Stimulated activated CD8-positive, alpha-beta memory T cell treated with anti-CD3 and anti-CD28 coated beads, Interleukin-15, amount 100 ng/mL, for 48 hours (primary cell): Measurements from ENCODE around the gene CYYR1.

ENCODE experiments used
- DNase-seq, 2 donors: peaks; one replicate each; pipeline ENCODE4 v3.0.0-alpha.2; 2020; ENCODE audit warnings: low read depth in 2 of 2

The CYYR1 gene

DNA sequence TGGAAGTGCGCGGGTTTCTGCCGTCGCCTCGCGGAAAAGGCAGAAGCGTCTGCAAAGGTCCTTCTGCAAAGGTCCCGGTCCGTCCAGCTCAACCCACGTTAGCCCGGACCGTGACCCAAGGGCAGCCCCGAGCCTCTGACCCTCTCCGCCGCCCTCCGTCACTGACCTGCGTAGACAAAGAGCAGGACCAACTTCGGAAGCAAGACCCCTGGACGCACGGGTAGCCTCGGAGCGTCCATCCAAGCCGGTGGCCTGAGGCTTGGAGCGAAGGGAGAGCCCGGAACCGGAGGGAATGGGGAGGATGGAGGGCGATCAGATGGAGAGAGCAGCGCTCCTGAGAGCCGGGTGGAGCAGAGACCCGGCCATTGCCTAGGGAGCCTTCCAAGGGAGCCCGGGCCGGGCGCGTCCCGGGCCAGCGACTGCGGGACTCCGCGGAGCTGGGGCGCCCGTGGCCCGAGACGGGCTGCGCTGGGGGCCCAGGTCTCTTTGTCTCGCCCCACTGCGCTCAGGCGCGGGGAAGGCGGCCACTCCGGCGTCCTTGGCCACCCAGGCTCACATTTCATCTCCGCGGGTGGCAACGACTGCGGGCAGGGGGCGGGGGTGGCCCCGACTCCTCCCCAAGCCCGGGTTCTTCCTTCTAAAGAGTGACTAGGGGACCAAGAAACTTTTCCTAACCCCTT lies at the start of gene CYYR1:
CYYR1 (minus strand) TSS at position 585 of the 680 bp plus-strand sequence; CDS start at position 239, 346 bp downstream.
- no peak for DNase-seq

DNA sequence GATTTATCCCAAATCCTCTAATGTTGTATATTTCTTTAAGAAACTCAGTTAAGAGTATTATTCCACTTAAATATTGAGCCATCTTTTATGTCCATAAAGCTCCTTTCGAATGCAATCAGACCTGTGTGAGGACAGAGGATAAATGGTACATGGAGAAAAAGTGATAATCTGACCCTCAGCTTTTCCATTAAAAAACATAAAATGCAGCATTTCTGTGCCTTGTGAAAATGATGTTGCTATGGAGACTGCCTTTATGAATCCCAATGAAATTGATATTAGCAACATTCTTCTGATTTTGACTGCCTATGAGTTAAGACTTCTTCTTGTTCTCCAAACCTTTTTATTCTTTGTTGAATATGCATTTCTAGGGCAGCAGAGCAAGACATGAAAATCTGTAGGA lies 44.1 kb upstream of the CYYR1 start:
- no peak for DNase-seq

DNA sequence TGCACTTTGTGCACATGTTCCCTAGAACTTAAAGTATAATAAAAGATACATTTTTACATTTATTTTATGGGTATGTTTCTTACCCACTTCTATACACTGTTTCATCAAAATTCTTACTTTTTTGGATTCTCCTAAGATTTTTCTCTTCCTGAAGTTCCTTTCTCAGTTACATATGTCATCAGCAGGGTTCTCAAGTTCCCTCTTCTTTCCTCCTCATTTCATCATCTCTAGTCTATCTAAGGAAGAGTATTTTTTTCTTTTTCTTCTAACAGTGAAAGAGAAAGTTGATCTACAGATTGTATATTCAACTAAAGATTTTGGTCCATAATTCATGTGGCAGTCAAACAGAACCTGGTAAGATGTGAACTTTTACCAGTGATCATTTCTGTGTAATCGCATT lies 41.2 kb upstream of the CYYR1 start:
- DNase-seq, result no peak

DNA sequence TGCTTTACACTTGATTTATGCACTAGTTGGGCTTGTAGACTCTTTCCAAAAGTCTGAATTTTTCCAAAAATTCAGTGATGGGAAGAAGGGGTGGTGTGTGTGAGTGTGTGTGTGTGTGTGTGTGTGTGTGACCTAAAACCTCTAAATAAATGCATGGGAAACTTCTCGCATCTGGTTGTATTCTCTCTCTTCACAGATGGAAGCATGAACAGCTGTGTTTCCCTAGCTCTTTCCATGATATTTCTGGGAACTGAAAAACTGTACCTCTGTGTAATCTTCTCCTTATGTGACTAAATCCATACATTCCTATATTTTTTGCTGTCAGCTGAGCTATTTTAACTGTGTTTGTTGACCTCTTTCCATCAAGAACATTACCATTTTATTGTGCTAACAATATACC lies 26.2 kb upstream of the CYYR1 start:
- no peak for DNase-seq

DNA sequence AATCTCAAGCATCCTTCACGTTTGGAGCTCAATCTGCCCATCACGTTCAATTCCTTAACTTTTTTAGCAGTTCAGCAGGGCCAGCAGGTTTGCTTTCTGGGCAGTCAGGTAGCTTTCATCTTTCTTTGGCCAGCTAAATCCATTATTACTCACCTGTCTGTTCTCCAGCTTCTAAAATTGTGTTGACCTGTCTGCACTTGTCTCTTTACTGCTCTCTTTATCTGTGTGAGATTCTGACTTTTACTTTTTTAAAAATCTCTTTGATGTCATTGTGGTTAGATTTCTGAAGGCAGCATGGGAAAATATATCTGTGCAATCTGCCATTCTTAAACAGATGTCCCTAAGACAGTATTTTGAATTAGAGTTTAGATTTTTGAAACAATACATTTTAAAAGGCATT lies 24.9 kb upstream of the CYYR1 start:
- DNase-seq, result no peak

DNA sequence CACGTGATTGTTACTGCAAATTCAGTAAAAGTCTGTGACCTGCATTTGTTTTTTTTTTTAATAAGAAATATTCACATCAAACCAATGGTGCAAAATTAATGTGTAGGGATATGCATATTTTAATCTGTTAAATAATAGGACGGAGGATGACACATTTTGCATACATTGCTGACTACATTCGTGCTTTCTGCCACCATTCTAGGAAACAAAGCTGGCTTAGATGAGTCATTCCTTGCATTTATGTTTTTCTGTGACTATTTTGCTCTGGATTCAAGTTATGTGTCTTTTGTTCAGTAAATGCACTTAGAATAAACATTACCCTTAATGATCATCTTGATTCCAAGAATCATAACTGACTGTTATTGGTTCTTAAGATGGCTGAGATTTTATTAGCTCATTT lies 23.9 kb upstream of the CYYR1 start:
- DNase-seq, result no peak

DNA sequence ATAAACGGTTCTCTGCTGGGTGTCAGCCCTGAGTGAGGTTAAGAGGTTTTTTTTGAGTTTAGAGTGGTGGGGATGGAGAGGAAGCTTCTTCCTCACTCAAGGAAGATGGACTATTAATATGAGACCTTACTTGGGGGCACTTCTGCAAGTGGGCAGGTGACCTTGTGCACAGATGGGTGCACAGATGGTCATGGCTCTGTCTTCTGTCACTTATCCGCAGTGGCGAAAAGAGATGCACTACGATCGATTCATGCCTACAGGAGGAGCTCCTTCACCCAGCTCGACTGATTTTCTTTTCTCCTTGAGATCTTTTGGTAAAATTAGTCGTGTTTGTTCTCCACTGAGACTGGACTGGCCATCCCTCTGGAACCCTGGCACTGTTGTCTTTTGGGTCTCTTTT lies 22.9 kb upstream of the CYYR1 start:
- DNase-seq, result no peak

DNA sequence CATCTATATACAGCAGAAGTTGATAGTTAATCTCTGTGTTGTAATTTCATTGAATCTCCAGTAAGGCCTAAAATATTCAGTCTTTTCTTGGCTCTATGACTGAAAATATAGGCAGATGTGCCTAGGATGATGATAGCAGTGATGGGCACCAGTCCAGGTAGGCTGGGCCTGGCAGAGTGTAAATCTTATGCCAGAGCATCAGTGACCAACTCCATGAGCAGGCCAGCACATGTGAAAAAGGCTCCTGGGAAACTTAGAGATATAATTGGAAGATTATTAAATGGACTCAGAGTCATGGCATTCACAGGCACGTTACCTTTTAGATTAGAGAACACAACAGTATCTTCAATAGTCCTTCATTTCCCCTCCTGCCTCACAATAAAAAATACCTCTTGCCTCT lies 20.7 kb upstream of the CYYR1 start:
- no peak for DNase-seq

DNA sequence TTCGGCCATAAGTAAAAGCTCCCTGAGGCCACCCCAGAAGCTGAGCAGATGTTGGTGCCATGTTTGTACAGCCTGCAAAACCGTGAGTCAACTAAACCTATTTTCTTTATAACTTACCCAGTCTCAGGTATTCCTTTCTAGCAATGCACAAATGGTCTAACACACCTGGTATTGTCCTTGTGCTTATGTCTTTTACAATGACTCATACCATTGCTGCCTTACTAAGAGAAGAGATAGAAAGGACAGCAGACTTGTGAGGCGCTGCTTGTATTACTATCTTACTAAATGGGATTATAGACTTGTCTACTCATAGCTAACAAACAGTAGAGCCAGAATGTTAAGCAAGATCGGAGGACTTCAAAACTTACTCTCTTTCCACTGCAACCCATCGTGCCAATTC lies 18.5 kb upstream of the CYYR1 start:
- DNase-seq, result no peak

DNA sequence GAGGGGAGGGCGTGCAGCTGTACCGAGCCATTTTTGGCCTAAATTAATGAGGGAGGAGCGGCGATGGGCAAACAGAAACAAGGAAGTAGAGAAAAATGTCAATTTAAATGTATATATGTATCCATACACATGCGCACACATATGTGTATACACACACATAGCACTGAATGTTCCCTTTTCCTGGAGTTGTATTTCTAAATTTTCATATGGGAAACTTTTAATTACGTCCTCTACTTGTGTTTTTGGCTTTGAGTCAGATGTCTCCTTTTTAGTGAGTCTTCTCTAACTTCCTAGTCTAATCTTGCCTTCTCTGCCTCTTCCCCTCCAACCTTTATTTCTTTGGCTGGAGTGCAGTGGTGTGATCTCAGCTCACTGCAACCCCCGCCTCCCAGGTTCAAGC lies 15.4 kb upstream of the CYYR1 start:
- DNase-seq, result no peak

DNA sequence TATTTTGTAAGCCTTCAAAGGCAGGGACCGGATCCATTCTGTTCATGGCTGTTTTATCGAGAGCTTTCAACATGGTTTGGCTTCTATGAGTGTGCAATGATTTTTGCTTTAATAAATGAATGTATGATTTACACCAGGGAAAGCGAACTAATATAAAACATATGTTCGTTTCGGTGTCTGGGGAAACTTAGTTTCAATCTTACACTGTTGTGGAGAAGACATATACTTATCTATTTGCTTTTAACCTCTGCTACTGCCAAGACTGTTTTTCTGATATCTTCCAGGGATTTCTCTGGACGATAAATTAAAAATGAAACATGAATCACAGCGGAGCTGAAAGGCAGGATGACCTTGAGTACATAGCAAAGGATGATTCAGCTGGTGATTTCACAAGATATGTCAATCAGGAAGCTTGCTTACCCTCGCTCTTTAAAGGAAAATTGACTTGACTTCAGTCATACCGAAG lies 14.7 kb upstream of the CYYR1 start:
- no peak for DNase-seq

DNA sequence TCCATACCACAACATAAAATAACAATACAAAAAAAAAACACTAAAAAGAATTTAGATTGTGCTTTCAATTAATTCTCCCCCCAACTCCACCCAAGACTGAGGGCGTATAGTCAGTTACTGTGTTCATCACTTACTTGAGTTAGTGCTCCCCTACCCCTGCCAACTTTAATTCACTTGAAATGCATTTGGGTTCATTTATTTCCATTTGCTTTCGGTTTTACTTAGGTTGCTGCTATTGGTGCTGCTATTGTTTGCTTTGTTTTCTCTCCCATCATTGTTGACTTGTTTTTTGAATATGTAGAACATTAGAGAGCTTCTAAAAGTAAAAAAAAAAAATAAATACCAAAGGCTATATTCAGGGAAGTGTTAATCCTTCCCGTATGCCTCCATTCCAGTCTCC lies 10.7 kb upstream of the CYYR1 start:
- DNase-seq, result no peak

DNA sequence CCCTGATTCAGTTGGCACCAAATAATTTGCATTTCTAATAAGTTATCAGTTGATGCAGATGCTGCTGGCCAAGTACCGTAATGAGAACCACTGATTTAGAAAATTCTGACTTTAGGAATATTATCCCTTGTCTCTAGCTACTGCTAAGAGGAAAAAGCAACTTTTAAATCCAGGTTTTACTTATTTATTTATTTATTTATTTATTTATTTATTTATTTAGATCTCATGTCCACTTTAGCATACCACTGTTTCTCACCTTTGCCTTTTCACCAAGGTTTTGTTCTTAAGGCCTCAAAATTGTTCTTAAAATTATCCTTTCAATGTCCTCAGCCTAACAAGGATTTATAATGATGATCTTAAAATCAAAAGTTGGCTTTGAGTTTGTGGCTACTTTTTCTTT lies 8.7 kb upstream of the CYYR1 start:
- DNase-seq, result no peak

DNA sequence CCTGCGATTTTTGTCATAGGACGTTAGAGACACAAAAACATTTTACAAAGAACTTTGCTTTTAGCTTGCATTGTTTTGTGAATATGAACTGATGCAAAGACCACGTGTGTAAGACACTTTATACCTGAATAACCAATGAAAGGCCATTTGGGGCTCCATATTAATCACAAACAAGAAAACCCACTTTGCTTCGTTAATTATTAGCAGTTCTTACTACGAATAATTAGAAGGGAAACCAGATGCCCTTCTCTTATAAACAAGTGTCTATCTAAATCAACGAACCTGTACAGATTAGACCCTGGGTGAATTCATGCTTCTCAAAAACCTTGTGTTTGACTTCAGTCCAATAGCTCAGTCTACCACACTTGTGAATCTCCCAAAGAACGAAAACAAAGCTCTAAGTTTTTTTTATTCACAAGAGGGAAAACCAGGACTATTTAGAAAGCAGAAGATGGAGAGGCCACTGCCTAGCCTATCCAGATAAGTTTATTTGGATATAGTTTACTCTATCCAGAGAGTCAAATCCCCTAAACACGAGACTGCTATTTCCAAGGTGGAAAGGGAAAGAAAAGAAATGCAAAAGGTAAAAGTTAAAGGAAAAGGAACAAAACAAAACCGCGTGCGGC lies 897 bp downstream of the CYYR1 start:
- no peak for DNase-seq

DNA sequence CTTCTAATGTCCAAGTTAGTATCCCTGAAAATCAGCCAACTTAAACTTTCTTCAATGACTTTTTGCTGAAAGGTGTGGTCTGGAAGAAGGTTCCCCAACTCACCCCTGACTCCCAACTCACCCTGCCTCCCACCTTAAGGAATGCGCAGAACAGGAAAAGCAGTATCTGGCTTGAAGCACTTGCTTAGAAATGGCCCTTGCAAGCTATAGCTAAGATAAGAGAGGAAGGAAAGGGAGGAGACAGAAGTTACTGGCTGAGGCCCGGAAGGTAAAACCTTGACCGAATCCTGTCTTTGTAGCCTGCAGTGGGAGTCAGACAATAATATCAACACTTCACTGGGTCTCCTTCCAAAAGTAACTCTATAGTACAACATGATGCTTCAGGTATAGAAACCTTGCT lies 2.9 kb downstream of the CYYR1 start:
- DNase-seq, result no peak

DNA sequence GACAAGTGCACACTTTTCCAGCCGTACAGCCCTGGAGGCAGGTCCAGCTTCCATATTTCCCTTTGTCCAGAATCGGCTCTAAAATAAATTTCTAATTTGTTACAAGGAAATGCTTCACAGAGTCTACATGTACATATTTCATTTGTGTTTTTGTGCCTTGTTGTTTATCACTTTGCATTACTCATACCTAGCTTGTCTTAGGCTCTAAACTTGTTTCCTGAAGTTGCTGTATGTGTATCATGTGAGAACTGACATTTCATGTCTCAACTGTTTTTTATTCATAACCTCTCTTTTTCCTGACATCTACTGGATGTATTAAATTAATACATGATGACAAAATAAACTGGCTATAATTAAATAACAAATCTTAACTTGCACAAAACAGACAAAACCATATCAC lies 7.5 kb downstream of the CYYR1 start:
- no peak for DNase-seq

DNA sequence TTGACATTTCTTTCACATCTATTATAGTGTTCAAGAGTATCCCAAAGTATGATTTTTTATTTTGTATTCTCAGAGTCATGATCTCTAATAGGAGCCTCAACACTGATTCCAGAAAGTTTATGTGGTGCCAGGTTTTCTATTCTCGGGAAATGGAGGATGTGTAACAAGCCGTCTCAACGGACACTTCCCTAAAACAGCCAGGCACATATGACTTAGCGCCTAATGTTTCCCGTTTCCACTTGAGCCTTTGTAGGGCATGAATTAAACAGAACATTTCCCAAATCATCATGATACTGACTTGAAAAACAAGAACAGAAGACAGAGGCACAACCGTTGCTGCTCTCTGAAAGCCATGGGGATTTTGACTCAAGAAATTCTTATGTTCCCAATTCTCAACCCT lies 8.0 kb downstream of the CYYR1 start:
- DNase-seq, result no peak

DNA sequence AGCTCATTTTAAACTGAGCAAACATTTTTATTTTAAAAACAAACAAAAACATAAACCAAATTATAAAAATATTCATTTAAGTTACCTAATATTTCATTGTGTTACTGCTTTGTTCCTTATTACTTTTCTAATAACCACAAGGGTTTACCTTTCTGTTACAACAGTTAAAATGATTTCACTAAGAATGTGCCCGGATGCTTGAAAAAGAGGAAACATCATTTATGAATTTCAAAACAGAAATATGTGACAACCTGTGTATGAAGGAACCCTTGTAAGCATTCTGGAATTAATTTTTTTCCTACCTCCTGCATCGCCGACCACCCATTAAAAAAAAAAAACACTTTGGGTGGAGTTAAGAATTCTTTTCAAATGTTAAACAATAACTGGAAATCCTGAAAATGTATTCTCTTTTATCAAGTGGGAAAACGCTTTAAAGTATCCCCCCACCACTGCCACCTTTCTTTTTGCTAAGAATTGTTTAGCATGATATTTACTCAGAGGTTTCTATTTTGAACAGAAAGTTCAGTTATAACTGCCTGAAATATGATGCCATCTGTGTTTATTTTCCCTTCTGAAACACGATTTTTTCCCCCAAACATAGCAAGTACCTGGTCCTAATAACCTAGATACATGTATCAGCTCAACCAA lies 9.1 kb downstream of the CYYR1 start:
- DNase-seq, result no peak

DNA sequence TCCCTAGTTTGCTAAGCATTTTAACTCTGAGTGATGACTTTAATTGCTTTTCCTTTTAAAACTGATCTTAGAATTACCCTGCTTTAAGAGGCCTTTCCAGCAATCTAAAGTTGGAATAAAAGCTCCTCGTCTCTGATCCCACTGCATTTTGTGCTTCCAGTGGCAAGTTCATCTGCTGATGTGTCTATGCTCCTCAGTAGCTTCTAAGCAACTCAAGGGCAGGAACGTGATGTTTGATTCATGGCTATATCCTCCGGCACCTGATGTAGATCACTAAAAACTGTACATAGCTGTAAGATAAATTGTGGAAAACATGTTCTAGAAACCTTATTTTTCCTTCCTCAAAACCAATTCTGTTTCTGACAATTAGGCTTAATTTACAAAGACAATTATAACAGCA lies 12.5 kb downstream of the CYYR1 start:
- no peak for DNase-seq

DNA sequence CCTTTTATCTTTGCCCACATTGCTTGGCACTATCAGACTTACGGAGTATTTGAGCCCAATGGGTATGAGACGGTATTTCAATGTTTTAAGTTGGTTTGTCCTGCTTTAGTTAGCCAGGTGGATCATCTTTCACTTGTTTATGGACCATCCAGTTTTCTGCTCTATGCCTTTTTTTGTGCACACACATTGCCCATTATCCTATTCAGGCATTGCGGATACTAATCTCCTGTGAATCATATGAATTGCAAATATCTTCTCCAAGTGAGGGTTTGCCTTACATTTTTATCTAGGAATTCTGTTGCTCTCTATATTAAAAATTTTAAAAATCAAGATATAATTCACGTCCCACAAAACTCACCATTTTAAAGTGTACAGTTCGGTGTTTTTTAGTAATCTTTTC lies 14.0 kb downstream of the CYYR1 start:
- no peak for DNase-seq

DNA sequence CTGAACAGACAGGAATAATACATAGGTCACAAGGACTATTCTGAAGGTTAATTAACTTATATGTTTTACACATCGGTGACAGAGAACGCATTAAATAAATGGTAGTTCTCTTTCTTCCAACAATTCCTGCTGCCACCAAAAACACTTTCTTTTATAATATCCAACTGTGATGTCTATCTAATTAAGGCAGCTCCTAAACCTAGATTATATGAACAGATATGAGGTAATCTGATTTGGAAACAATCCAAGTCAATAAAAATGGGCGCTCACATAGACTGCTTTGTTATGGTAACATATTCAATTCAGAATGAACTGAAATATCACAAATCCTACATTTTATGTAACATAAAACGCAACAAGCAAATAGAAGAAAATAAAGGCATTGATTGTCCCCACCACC lies 16.0 kb downstream of the CYYR1 start:
- DNase-seq, result no peak

DNA sequence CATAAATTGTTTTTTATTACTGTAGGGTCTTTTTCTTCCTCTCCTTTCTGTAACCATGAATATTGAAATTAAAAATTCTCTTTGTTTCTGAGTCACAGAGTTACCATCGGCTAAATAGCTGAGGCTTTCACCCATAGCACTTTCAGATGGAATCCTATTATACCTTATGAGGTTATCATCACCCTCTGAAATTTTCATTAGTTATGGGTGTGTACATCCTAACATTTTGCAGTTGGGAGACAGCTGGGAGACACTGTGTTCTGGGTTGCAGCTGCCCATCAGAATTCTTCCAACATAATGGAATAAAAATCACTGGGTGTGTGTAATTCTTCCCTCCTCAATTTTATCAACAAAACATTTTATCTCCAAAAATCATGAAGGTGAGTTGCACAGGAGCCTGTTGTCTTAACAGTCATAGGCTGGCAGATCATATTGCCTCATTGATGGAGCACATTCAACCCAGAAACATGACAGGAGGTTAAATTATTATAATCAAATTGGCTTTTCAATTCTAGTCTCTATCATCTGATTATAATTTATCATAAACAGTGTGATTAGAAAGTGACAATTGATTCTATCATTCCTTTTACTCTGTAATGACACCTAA lies 17.4 kb downstream of the CYYR1 start:
- DNase-seq, result no peak

DNA sequence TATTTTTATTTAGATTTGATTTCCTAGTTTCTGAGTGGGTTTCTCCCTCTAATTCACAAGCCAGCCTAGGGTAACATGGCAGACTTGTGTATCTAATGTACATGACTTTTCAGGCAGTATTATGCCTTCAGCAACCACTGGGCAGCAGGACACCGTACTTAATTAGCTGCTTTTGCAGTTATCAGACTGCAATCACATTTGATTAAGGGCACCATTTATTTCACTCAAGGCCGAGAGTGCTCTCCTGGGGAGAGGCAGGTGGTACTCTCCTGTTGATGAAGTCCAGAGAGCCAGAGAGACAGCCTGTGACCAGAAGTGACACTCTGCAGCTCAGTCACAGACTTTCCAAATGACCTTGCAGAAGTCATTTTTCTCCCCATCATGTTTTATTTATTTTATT lies 18.7 kb downstream of the CYYR1 start:
- no peak for DNase-seq
